SK-N-SH treated with all-trans-retinoic acid at 6 μM for 48 hours (cell line): Measurements from ENCODE around the gene ZNF304.

Source experiments
- ATAC-seq: fragments of 200-7000 bp; cut with Tn5 transposase; 3 replicates; pipeline ENCODE4 v1.9.1; 2020; ENCODE audit warnings: mild to moderate bottlenecking, moderate library complexity
- ARNTL ChIP-seq: fragments of 450-650 bp; formaldehyde crosslinking; IDR thresholded peaks from 2 replicates; pipeline ENCODE4 v1.5.0; 2020; ENCODE audit warnings: low read depth, mild to moderate bottlenecking, moderate library complexity, borderline replicate concordance
- BACH2 ChIP-seq: fragments of 250-450 bp; sonication (Bioruptor Pico); IDR thresholded peaks from 2 replicates; pipeline ENCODE4 v1.9.0; 2021; ENCODE audit warnings: mild to moderate bottlenecking, borderline replicate concordance
- CREB5 ChIP-seq: fragments of 250-450 bp; sonication (Bioruptor Pico); IDR thresholded peaks from 2 replicates; pipeline ENCODE4 v1.5.1; 2020; ENCODE audit warnings: low read depth, mild to moderate bottlenecking, moderate library complexity
- CSDC2 ChIP-seq: fragments of 250-450 bp; sonication (Bioruptor Pico); IDR thresholded peaks from 2 replicates; pipeline ENCODE4 v1.5.0; 2020; ENCODE audit warnings: mild to moderate bottlenecking, moderate library complexity
- CSRNP3 ChIP-seq: fragments of 250-450 bp; sonication (Bioruptor Pico); IDR thresholded peaks from 2 replicates; pipeline ENCODE4 v1.5.1; 2021; ENCODE audit warnings: mild to moderate bottlenecking, moderate library complexity
- ESRRG ChIP-seq: fragments of 250-450 bp; sonication (Bioruptor Pico); IDR thresholded peaks from 2 replicates; pipeline ENCODE4 v1.6.1; 2021; ENCODE audit warnings: mild to moderate bottlenecking
- GLIS3 ChIP-seq: fragments of 250-450 bp; sonication (Bioruptor Pico); IDR thresholded peaks from 2 replicates; pipeline ENCODE4 v1.5.0; 2020; ENCODE audit warnings: mild to moderate bottlenecking, moderate library complexity
- OSR1 ChIP-seq: fragments of 250-450 bp; sonication (Bioruptor Pico); IDR thresholded peaks from 2 replicates; pipeline ENCODE4 v1.8.0; 2022; ENCODE audit warnings: moderate library complexity, mild to moderate bottlenecking, inconsistent platforms
- PATZ1 ChIP-seq: fragments of 250-450 bp; sonication (Bioruptor Pico); IDR thresholded peaks from 2 replicates; pipeline ENCODE4 v1.8.0; 2020; ENCODE audit warnings: mild to moderate bottlenecking, moderate library complexity, borderline replicate concordance
- POU6F1 ChIP-seq: fragments of 250-450 bp; sonication (Bioruptor Pico); IDR thresholded peaks from 2 replicates; pipeline ENCODE4 v1.8.0; 2021; ENCODE audit warnings: low read depth, mild to moderate bottlenecking, moderate library complexity, borderline replicate concordance
- PPARA ChIP-seq: fragments of 250-450 bp; sonication (Bioruptor Pico); IDR thresholded peaks from 2 replicates; pipeline ENCODE4 v1.5.0; 2020; ENCODE audit warnings: mild to moderate bottlenecking, borderline replicate concordance
- RARB ChIP-seq: fragments of 250-450 bp; sonication (Bioruptor Pico); IDR thresholded peaks from 2 replicates; pipeline ENCODE4 v1.8.0; 2021; ENCODE audit warnings: mild to moderate bottlenecking, moderate library complexity
- SNAI2 ChIP-seq: fragments of 250-450 bp; sonication (Bioruptor Pico); IDR thresholded peaks from 2 replicates; pipeline ENCODE4 v1.5.0; 2020; ENCODE audit warnings: mild to moderate bottlenecking, moderate library complexity
- TCF4 ChIP-seq: fragments of 250-450 bp; sonication (Bioruptor Pico); IDR thresholded peaks from 2 replicates; pipeline ENCODE4 v1.8.0; 2021; ENCODE audit warnings: mild to moderate bottlenecking, moderate library complexity, borderline replicate concordance
- TOX ChIP-seq: fragments of 250-450 bp; sonication (Bioruptor Pico); IDR thresholded peaks from 2 replicates; pipeline ENCODE4 v1.8.0; 2021; ENCODE audit warnings: mild to moderate bottlenecking, moderate library complexity, borderline replicate concordance
- TSHZ2 ChIP-seq: fragments of 250-450 bp; sonication (Bioruptor Pico); IDR thresholded peaks from 2 replicates; pipeline ENCODE4 v1.5.0; 2020; ENCODE audit warnings: mild to moderate bottlenecking, moderate library complexity
- ZC3H10 ChIP-seq: fragments of 250-450 bp; sonication (Bioruptor Pico); IDR thresholded peaks from 2 replicates; pipeline ENCODE4 v1.5.1; 2021; ENCODE audit warnings: mild to moderate bottlenecking, moderate library complexity
- ZFP3 ChIP-seq: fragments of 250-450 bp; sonication (Bioruptor Pico); IDR thresholded peaks from 2 replicates; pipeline ENCODE4 v1.5.0; 2020; ENCODE audit warnings: mild to moderate bottlenecking, moderate library complexity
- ZFP30 ChIP-seq: fragments of 450-650 bp; formaldehyde crosslinking; IDR thresholded peaks from 2 replicates; pipeline ENCODE4 v1.5.0; 2022; ENCODE audit warnings: mild to moderate bottlenecking, moderate library complexity
- ZNF565 ChIP-seq: fragments of 450-650 bp; formaldehyde crosslinking; conservative IDR thresholded peaks from 2 replicates; pipeline ENCODE4 v1.5.0; 2020; ENCODE audit warnings: low read depth, mild to moderate bottlenecking, moderate library complexity
- ZNF70 ChIP-seq: fragments of 450-650 bp; formaldehyde crosslinking; IDR thresholded peaks from 2 replicates; pipeline ENCODE4 v1.5.0; 2020; ENCODE audit warnings: mild to moderate bottlenecking, moderate library complexity
- ZNF8 ChIP-seq: fragments of 450-650 bp; formaldehyde crosslinking; IDR thresholded peaks from 2 replicates; pipeline ENCODE4 v1.5.0; 2020; ENCODE audit warnings: mild to moderate bottlenecking, moderate library complexity

Gene ZNF304

GRCh38 chr19:57348136-57348535 is 2.9 kb upstream of the ZNF304 start:
- ATAC-seq = no peak

GRCh38 chr19:57351867-57352266 is 796 bp downstream of the ZNF304 start:
- TF ChIP-seq ZFP30 (CRISPR knock-in tag) (no peak), CSRNP3 (CRISPR knock-in tag) (no peak), ESRRG (CRISPR knock-in tag) (no peak), RARB (CRISPR knock-in tag) (no peak), ZC3H10 (CRISPR knock-in tag) (no peak), TSHZ2 (no peak), CREB5 (no peak), BACH2 (CRISPR knock-in tag) (no peak), OSR1 (no peak), ARNTL (CRISPR knock-in tag) (no peak), ZNF8 (no peak), CSDC2 (CRISPR knock-in tag) (no peak), ZNF565 (CRISPR knock-in tag) (no peak), GLIS3 (CRISPR knock-in tag) (no peak), TOX (no peak), ZFP3 (CRISPR knock-in tag) (no peak), SNAI2 (CRISPR knock-in tag) (no peak), TCF4 (no peak), PATZ1 (CRISPR knock-in tag) (no peak)
- peak; percentile 8 for ATAC-seq

More at GRCh38 chr19:57348136-57348535, 2.9 kb upstream of the ZNF304 start:
- no peak for TF ChIP-seq TCF4
- no peak for TF ChIP-seq CREB5
- no peak for TF ChIP-seq POU6F1 (CRISPR knock-in tag)
- TF ChIP-seq RARB (CRISPR knock-in tag) = no peak
- no peak for TF ChIP-seq ZC3H10 (CRISPR knock-in tag)
- TF ChIP-seq ZFP3 (CRISPR knock-in tag) = no peak
- no peak for TF ChIP-seq CSRNP3 (CRISPR knock-in tag)
- no peak for TF ChIP-seq BACH2 (CRISPR knock-in tag)
- TF ChIP-seq PPARA (CRISPR knock-in tag) = no peak
- TF ChIP-seq OSR1 = no peak
- TF ChIP-seq ZNF70 (CRISPR knock-in tag) = no peak
- TF ChIP-seq GLIS3 (CRISPR knock-in tag) = no peak
